ENCODE data around the gene OLFM1. TPM values are rescaled to one million over a fixed set of nuclear protein-coding genes. Genes with fewer than 3 reads are reported as not detected.

Gene OLFM1
- total and polyA plus RNA-seq, 4 donors, result 2.0 to 5.9 (median 4.4) TPM

DNA sequence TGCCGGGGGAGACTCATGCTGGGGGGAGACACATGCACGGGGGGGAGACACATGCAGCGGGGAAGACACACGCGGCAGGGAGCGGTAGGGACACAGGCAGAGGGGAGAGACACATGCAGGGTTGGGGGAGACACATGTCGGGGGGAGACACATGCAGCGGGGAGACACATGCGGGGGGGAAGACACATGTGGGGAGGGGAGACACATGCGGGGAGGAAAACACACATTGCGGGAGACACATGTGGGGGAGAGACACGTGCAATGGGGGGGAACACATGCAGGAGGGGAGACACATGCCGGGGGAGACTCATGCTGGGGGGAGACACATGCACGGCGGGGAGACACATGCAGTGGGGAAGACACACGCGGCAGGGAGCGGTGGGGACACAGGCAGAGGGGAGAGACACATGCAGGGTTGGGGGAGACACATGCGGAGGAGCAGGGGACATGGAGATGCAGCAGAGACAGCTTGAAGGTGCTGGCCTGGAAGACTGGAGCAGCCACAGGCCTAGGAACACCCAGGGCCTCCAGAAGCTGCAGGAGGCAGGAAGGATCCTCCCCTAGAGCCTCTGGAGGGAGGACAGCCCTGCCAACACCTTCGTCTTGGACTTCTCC lies 20.3 kb upstream of the OLFM1 start:
- DNase-seq (ENCODE audit: low spot score), result no peak

More for the DNA sequence above, 20.3 kb upstream of the OLFM1 start:
- Histone ChIP-seq H3K36me3 (ENCODE audit: control insufficient read depth in 4 of 4, insufficient read depth in 3 of 4, low read depth in 1 of 4, low read length in 3 of 4) (no peaks in the 10 kb centered on the region), H3K9ac (ENCODE audit: low read depth in 1 of 2, low read length in 2 of 2) (no peak overlapping the region), H3K9me3 (ENCODE audit: control insufficient read depth in 4 of 4, low read length in 3 of 4) (no peaks in the 10 kb centered on the region), H3K4me1 (ENCODE audit: control insufficient read depth in 4 of 4, insufficient read depth in 4 of 4, low read length in 3 of 4) (no peaks in the 10 kb centered on the region), H3K4me3 (ENCODE audit: low read depth in 1 of 3, low read length in 3 of 3) (no peak overlapping the region), H3K27ac (ENCODE audit: low read depth in 1 of 2, low read length in 2 of 2) (no peak overlapping the region), H3K27me3 (ENCODE audit: control insufficient read depth in 4 of 4, insufficient read depth in 4 of 4, low read length in 3 of 4) (peaks cover 0 to 6% (median 2%) of the 10 kb centered on the region in 4 donors)
- TF ChIP-seq HNF4A (conservative IDR thresholded peaks at IDR 0.05) (no peak), EGR1 (IDR thresholded peaks at IDR 0.05; ENCODE audit: low read depth in 2 of 2) (no peak), NR2F2 (IDR thresholded peaks at IDR 0.05) (no peak), RAD21 (IDR thresholded peaks at IDR 0.05) (no peak), JUND (IDR thresholded peaks at IDR 0.05) (no peak), HNF4G (IDR thresholded peaks at IDR 0.05) (no peak), YY1 (IDR thresholded peaks at IDR 0.05) (no peak), ATF3 (IDR thresholded peaks at IDR 0.05) (no peak), GABPA (IDR thresholded peaks at IDR 0.05 in 1 of 2, conservative IDR thresholded peaks at IDR 0.05 in 1 of 2) (no peak), FOXA1 (IDR thresholded peaks at IDR 0.05) (no peak), CTCF (IDR thresholded peaks at IDR 0.05; ENCODE audit: low read depth, low read length, missing input control) (no peak), ZBTB33 (IDR thresholded peaks at IDR 0.05) (no peak), TAF1 (conservative IDR thresholded peaks at IDR 0.05) (no peak), RXRA (IDR thresholded peaks at IDR 0.05) (no peak)
- TF ChIP-seq, protein P1, sequence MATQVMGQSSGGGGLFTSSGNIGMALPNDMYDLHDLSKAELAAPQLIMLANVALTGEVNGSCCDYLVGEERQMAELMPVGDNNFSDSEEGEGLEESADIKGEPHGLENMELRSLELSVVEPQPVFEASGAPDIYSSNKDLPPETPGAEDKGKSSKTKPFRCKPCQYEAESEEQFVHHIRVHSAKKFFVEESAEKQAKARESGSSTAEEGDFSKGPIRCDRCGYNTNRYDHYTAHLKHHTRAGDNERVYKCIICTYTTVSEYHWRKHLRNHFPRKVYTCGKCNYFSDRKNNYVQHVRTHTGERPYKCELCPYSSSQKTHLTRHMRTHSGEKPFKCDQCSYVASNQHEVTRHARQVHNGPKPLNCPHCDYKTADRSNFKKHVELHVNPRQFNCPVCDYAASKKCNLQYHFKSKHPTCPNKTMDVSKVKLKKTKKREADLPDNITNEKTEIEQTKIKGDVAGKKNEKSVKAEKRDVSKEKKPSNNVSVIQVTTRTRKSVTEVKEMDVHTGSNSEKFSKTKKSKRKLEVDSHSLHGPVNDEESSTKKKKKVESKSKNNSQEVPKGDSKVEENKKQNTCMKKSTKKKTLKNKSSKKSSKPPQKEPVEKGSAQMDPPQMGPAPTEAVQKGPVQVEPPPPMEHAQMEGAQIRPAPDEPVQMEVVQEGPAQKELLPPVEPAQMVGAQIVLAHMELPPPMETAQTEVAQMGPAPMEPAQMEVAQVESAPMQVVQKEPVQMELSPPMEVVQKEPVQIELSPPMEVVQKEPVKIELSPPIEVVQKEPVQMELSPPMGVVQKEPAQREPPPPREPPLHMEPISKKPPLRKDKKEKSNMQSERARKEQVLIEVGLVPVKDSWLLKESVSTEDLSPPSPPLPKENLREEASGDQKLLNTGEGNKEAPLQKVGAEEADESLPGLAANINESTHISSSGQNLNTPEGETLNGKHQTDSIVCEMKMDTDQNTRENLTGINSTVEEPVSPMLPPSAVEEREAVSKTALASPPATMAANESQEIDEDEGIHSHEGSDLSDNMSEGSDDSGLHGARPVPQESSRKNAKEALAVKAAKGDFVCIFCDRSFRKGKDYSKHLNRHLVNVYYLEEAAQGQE (IDR thresholded peaks at IDR 0.05), result no peak
- WGBS, result 84% methylated on average over 20 of the region's 20 CpGs

Measured in liver (tissue), 9 donors.